Spleen (tissue), 11 donors: ENCODE results near the gene FBXO10. TPM values are rescaled to one million over a fixed set of nuclear protein-coding genes. Genes with fewer than 3 reads are reported as not detected.

Source experiments
- DNase-seq: peaks from one replicate; pipeline ENCODE4 v3.0.0-alpha.2; 2020
- H3K27ac ChIP-seq, 8 donors: fragments of 200-600 bp; sonication (generic) in 7 of 8; 1 replicate in 4 of 8; 2 replicates in 4 of 8; pipeline versions ENCODE4 v1.5.0 to v1.8.0; 2016 to 2021; ENCODE audit warnings: inconsistent platforms in 4 of 8, mild to moderate bottlenecking in 4 of 8, moderate library complexity in 1 of 8
- H3K27me3 ChIP-seq, 7 donors: fragments of 200-600 bp; sonication (generic) in 6 of 7; replicated peaks in 1 of 7; 1 replicate in 4 of 7; 2 replicates in 3 of 7; pipeline versions ENCODE4 v1.5.0 to v1.8.0; 2016 to 2021; ENCODE audit warnings: inconsistent platforms in 3 of 7, mild to moderate bottlenecking in 1 of 7
- H3K36me3 ChIP-seq, 6 donors: fragments of 200-600 bp; sonication (generic) in 5 of 6; 1 replicate in 4 of 6; 2 replicates in 2 of 6; pipeline versions ENCODE4 v1.5.0 to v1.8.0; 2016 to 2021; ENCODE audit warnings: inconsistent platforms in 2 of 6
- H3K4me1 ChIP-seq, 6 donors: fragments of 200-600 bp; sonication (generic) in 5 of 6; 1 replicate in 3 of 6; 2 replicates in 3 of 6; pipeline versions ENCODE4 v1.5.0 to v1.8.0; 2016 to 2021; ENCODE audit warnings: inconsistent platforms in 3 of 6
- H3K4me3 ChIP-seq, 8 donors: fragments of 200-600 bp; sonication (generic) in 7 of 8; 1 replicate in 4 of 8; 2 replicates in 4 of 8; pipeline versions ENCODE4 v1.5.0 to v1.8.0; 2016 to 2021; ENCODE audit warnings: inconsistent platforms in 4 of 8, mild to moderate bottlenecking in 4 of 8, moderate library complexity in 2 of 8
- H3K9me3 ChIP-seq, 8 donors: fragments of 200-600 bp; sonication (generic) in 7 of 8; 1 replicate in 4 of 8; 2 replicates in 4 of 8; pipeline versions ENCODE4 v1.5.0 to v1.8.0; 2016 to 2021; ENCODE audit warnings: inconsistent platforms in 4 of 8
- POLR2A ChIP-seq, 3 donors: fragments of 450-650 bp; IDR thresholded peaks; one replicate each; pipeline ENCODE4 v1.5.1; 2017; ENCODE audit warnings: antibody characterized with exemption in 3 of 3, mild to moderate bottlenecking in 1 of 3
- POLR2AphosphoS5 ChIP-seq, 3 donors: sonication (generic); formaldehyde crosslinking; IDR thresholded peaks; one replicate each; pipeline ENCODE4 v1.5.1; 2017; ENCODE audit warnings: antibody characterized with exemption in 3 of 3
- WGBS, 5 donors: extraction: QIAGEN DNeasy Blood & Tissue Kit in 3 of 5; methylation state at CpG; one replicate each; pipeline versions ENCODE4 v1.1.5 to v1.1.7; 2013 to 2018; 5-methylcytosine and 5-hydroxymethylcytosine counted together
- intact Hi-C: fragments of 100-400 bp; cut with DNase I; formaldehyde crosslinking; loops from one replicate; pipeline ENCODE4 v1.15.0; 2023; ENCODE audit warnings: low total_unique reads
- polyA plus RNA-seq, 3 donors: library from polyadenylated mRNA; stranded (reverse); fragments of 200-250 nt; gene quantifications; one replicate each; pipeline ENCODE4 v1.2.1, GENCODE V29; 2013
- total RNA-seq, 7 donors: library from RNA; depleted of rRNA in 3 of 7; stranded (reverse); fragments of >200 nt in 3 of 7; fragmentation: NEBNext Ultra II Directional in 4 of 7; extraction: Animal tissue kit (Norgen Biotek cat#: 25700) in 4 of 7; gene quantifications; one replicate each; pipeline versions ENCODE4 v1.1.0 to v1.2.1, GENCODE V29; 2016 to 2021
- TF ChIP-seq, protein P1 (sequence below), 11 experiments: fragments of 200-600 bp in 7 of 11; fragments of 450-650 bp in 4 of 11; sonication (generic) in 4 of 11; IDR thresholded peaks in 8 of 11; conservative IDR thresholded peaks in 3 of 11; 1 replicate in 7 of 11; 2 replicates in 4 of 11; pipeline versions ENCODE4 v1.4.0 to v1.8.0; 2016 to 2021; ENCODE audit warnings: antibody characterized with exemption in 11 of 11, inconsistent platforms in 4 of 11, mild to moderate bottlenecking in 1 of 11
- donor health status: healthy with polysubstance abuse.
- donor health status: DM: no; HTN: no; CAD: no; lungs with moderate emphysema.
- donor health status: DM: no; HTN: no; CAD: no.
- donor health status: Bipolar disorder and iron deficiency.
- donor health status: healthy.
- donor health status: DM: no; HTN: no; CAD: no.
- donor health status: DM: yes; HTN: yes; CAD: no.

FBXO10 gene
- total and polyA plus RNA-seq, 10 donors, result 3.2 to 36.9 (median 18.6) TPM

DNA sequence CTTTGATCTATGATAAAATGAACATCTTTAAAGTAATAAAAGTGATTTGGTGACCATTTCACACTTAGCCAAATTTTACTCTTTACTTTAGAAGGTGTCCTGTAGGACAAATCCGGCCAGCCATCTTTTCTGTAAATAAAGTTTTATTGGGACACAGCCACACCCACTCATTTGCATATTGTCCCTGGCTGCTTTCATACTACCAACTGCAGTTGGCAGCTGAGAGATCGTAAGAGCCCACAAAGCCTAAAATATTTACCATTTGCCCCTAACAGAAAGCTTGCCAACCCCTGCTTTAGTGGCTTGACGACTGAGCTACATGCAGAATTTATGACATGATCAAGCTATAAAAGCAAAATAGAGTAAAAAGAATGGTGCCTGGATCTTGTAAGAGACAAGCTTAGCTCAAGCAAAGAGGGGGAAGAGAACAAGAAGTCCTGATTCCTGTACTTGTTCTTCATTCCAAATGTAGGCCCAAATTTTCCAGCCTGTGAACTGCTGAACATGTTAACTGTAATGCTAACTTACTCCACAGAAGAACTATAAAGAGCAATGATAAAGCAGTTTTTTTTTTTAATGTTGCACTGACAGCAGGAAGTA, 7.4 kb upstream of the FBXO10 start:
- H3K27ac ChIP-seq, result no peak overlapping the region
- no peak for DNase-seq
- no peak for TF ChIP-seq POLR2AphosphoS5 (IDR thresholded peaks at IDR 0.05)
- TF ChIP-seq, protein P1, sequence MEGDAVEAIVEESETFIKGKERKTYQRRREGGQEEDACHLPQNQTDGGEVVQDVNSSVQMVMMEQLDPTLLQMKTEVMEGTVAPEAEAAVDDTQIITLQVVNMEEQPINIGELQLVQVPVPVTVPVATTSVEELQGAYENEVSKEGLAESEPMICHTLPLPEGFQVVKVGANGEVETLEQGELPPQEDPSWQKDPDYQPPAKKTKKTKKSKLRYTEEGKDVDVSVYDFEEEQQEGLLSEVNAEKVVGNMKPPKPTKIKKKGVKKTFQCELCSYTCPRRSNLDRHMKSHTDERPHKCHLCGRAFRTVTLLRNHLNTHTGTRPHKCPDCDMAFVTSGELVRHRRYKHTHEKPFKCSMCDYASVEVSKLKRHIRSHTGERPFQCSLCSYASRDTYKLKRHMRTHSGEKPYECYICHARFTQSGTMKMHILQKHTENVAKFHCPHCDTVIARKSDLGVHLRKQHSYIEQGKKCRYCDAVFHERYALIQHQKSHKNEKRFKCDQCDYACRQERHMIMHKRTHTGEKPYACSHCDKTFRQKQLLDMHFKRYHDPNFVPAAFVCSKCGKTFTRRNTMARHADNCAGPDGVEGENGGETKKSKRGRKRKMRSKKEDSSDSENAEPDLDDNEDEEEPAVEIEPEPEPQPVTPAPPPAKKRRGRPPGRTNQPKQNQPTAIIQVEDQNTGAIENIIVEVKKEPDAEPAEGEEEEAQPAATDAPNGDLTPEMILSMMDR (IDR thresholded peaks at IDR 0.05 in 8 of 11, conservative IDR thresholded peaks at IDR 0.05 in 3 of 11), result no peak
- no peak for TF ChIP-seq POLR2A (IDR thresholded peaks at IDR 0.05)
- intact Hi-C loops, result no loop called here
- WGBS, 5 donors, result 87 to 95% (median 92%) methylated on average over 3 of the region's 3 CpGs
- H3K9me3 ChIP-seq, result no peaks in the 10 kb centered on the region
- H3K4me3 ChIP-seq, result no peak overlapping the region
- H3K4me1 ChIP-seq, result peaks cover 0 to 28% (median 10%) of the 10 kb centered on the region in 6 donors
- H3K27me3 ChIP-seq, result no peaks in the 10 kb centered on the region
- peaks cover 0 to 86% (median 50%) of the 10 kb centered on the region in 6 donors for H3K36me3 ChIP-seq

DNA sequence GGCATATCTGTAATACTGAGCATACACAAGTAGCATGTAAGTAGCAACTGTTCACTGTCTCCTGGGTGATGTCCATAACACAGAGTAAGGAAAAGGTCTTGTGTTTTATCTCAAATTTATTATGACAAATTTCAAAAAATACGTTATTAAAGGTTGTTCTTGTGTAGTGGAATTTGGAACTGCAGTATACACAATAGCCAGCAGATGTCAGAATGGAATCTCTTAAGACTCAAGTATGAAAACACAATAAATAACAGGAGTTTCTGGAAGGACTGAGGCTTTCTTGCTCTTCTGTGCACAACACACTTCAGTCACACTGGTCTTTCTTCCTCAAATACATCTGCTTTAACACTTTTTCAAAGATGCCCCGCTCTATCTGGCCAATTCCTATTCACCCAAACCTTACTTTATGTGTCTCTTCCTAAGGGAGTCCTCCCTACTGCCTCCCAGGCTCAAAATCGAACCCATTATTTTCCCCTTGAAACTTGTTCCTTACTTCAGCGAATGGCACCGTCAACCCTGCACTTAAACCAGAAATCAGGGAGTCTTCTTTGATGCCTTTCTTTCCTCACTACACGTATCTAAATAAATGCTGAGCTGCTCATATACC, 6.5 kb upstream of the FBXO10 start:
- intact Hi-C loops, result no loop called here
- no peak for DNase-seq
- Histone ChIP-seq H3K9me3 (no peaks in the 10 kb centered on the region), H3K27ac (peak overlapping the region in 1 of 8 donors; percentile 10), H3K4me1 (peaks cover 0 to 23% (median 5%) of the 10 kb centered on the region in 6 donors), H3K27me3 (no peaks in the 10 kb centered on the region), H3K4me3 (no peak overlapping the region), H3K36me3 (peaks cover 0 to 76% (median 41%) of the 10 kb centered on the region in 6 donors)
- 74 to 83% (median 79%) methylated on average over 6 of the region's 6 CpGs for WGBS, 5 donors
- no peak for TF ChIP-seq POLR2AphosphoS5 (IDR thresholded peaks at IDR 0.05)
- TF ChIP-seq, protein P1 (IDR thresholded peaks at IDR 0.05 in 8 of 11, conservative IDR thresholded peaks at IDR 0.05 in 3 of 11), result peak in 10 of 11 experiments; percentile 32 to 73 (median 63)
- TF ChIP-seq POLR2A (IDR thresholded peaks at IDR 0.05), result no peak

DNA sequence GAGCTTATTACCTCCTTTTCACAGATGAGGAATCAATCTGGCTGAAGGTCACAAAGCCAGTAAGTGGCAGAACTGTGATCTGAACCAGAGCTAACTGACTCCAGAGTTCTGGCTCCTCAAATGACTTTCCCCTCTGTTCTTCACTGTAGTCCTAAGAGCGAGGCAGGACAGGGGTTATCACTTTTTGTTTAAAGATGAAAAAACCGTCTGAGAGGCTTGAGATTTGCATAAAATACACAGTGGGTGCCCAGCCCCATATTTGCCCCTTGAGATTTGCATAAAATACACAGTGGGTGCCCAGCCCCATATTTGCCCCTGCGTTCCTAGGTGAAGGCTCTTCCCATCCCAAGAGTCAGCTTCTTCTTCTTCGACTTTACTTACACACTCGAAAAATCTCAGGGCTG, 667 bp downstream of the FBXO10 start:
- 11 to 18% (median 15%) methylated on average over 5 of the region's 5 CpGs for WGBS, 5 donors
- peak overlapping the region; percentile 73 to 94 (median 87) for H3K27ac ChIP-seq

GRCh38 chr9:37575001-37575400, 1.2 kb downstream of the FBXO10 start:
- Histone ChIP-seq H3K4me1 (peaks cover 18 to 47% (median 32%) of the 10 kb centered on the region in 6 donors), H3K36me3 (peaks cover 0 to 1% (median 0%) of the 10 kb centered on the region in 6 donors), H3K9me3 (no peaks in the 10 kb centered on the region), H3K27ac (peak overlapping the region in 6 of 8 donors; percentile 81 to 94 (median 90)), H3K27me3 (no peaks in the 10 kb centered on the region), H3K4me3 (peak overlapping the region in 7 of 8 donors; percentile 61 to 91 (median 73))
- intact Hi-C loops, result no loop called here
- DNase-seq, result no peak
- TF ChIP-seq, protein P1 (IDR thresholded peaks at IDR 0.05 in 8 of 11, conservative IDR thresholded peaks at IDR 0.05 in 3 of 11), result no peak
- TF ChIP-seq POLR2AphosphoS5 (IDR thresholded peaks at IDR 0.05) (no peak), POLR2A (IDR thresholded peaks at IDR 0.05) (no peak)
- WGBS, 5 donors, result 61 to 75% (median 68%) methylated on average over 5 of the region's 5 CpGs

More for the DNA sequence above, 667 bp downstream of the FBXO10 start:
- DNase-seq, result no peak
- peaks cover 0 to 6% (median 0%) of the 10 kb centered on the region in 6 donors for H3K36me3 ChIP-seq
- H3K4me3 ChIP-seq, result peak overlapping the region; percentile 61 to 91 (median 72)
- H3K27me3 ChIP-seq, result no peaks in the 10 kb centered on the region
- TF ChIP-seq POLR2AphosphoS5 (IDR thresholded peaks at IDR 0.05) (peak in 1 of 3 donors; percentile 3), POLR2A (IDR thresholded peaks at IDR 0.05) (no peak)
- intact Hi-C loops, result no loop called here
- no peaks in the 10 kb centered on the region for H3K9me3 ChIP-seq
- H3K4me1 ChIP-seq, result peaks cover 18 to 47% (median 32%) of the 10 kb centered on the region in 6 donors
